Testis (tissue), 2 donors: ENCODE results near the gene NRP1.

Source experiments
- CTCF ChIP-seq, 3 experiments: fragments of 450-650 bp in 2 of 3; fragments of 200-600 bp in 1 of 3; sonication (generic) in 1 of 3; IDR thresholded peaks; one replicate each; pipeline ENCODE4 v1.5.1; 2016 to 2019; ENCODE audit warnings: antibody characterized with exemption in 3 of 3, mild to moderate bottlenecking in 2 of 3, moderate library complexity in 1 of 3
- POLR2A ChIP-seq: fragments of 450-650 bp; IDR thresholded peaks from one replicate; pipeline ENCODE4 v1.6.1; 2017; ENCODE audit warnings: antibody characterized with exemption, mild to moderate bottlenecking, moderate library complexity

- TF ChIP-seq POLR2A: no peak
- no peak for TF ChIP-seq CTCF (IDR thresholded peaks at IDR 0.05)
These were observed 101.2 kb downstream of the NRP1 start for GRCh38 chr10:33233221-33233620.
